Globus pallidus (tissue), 1 donor: Measurements from ENCODE around the gene SPSB3.

Experiments
- DNase-seq: peaks from one replicate; pipeline ENCODE4 v3.0.0-alpha.2; 2015; ENCODE audit warnings: low spot score

Gene SPSB3

GRCh38 chr16:1763521-1764511, 18.6 kb downstream of the SPSB3 start:
- DNase-seq = no peak

GRCh38 chr16:1762879-1763520, 19.4 kb downstream of the SPSB3 start:
- no peak for DNase-seq

- no peak for DNase-seq
Observed at GRCh38 chr16:1762196-1762878, 20.0 kb downstream of the SPSB3 start.

- no peak for DNase-seq
Observed at GRCh38 chr16:1761751-1762150, 20.6 kb downstream of the SPSB3 start.

- DNase-seq = no peak
Observed at GRCh38 chr16:1760911-1761310, 21.5 kb downstream of the SPSB3 start.

- no peak for DNase-seq
Observed at GRCh38 chr16:1759511-1759910, 22.9 kb downstream of the SPSB3 start.

GRCh38 chr16:1758923-1759322, 23.4 kb downstream of the SPSB3 start:
- no peak for DNase-seq

GRCh38 chr16:1757714-1758461, 24.5 kb downstream of the SPSB3 start:
- DNase-seq = no peak

- no peak for DNase-seq
Observed at GRCh38 chr16:1754204-1754603, 28.2 kb downstream of the SPSB3 start.

GRCh38 chr16:1752853-1753252, 29.5 kb downstream of the SPSB3 start:
- no peak for DNase-seq

GRCh38 chr16:1751946-1752345, 30.4 kb downstream of the SPSB3 start:
- no peak for DNase-seq

GRCh38 chr16:1749152-1750117, 32.9 kb downstream of the SPSB3 start:
- no peak for DNase-seq

GRCh38 chr16:1747934-1748333, 34.4 kb downstream of the SPSB3 start:
- DNase-seq = no peak

GRCh38 chr16:1746693-1747195, 35.6 kb downstream of the SPSB3 start:
- no peak for DNase-seq

GRCh38 chr16:1745900-1746692, 36.3 kb downstream of the SPSB3 start:
- DNase-seq = no peak

GRCh38 chr16:1745181-1745899, 37.0 kb downstream of the SPSB3 start:
- DNase-seq = no peak

GRCh38 chr16:1744338-1744840, 38.0 kb downstream of the SPSB3 start:
- no peak for DNase-seq

- no peak for DNase-seq
Observed at GRCh38 chr16:1743376-1744337, 38.7 kb downstream of the SPSB3 start.
